Breast epithelium (tissue), 3 donors: ENCODE data around the gene VSTM2L.

Experiments
- CTCF ChIP-seq, 3 donors: fragments of 450-650 bp; IDR thresholded peaks; one replicate each; pipeline ENCODE4 v1.5.1; 2016 to 2017; ENCODE audit warnings: antibody characterized with exemption in 3 of 3, mild to moderate bottlenecking in 3 of 3, moderate library complexity in 3 of 3
- POLR2AphosphoS5 ChIP-seq, 3 donors: sonication (generic); formaldehyde crosslinking; IDR thresholded peaks; one replicate each; pipeline ENCODE4 v1.6.1; 2017; ENCODE audit warnings: antibody characterized with exemption in 3 of 3

GRCh38 chr20:37986044-37986858, 83.3 kb downstream of the VSTM2L start:
- no peak for TF ChIP-seq CTCF (IDR thresholded peaks at IDR 0.05)
- no peak for TF ChIP-seq POLR2AphosphoS5 (IDR thresholded peaks at IDR 0.05)
